RWPE2 (cell line): Measurements from ENCODE around the gene SPATA13.

Experiments
- ATAC-seq: fragments of 200-7000 bp; cut with Tn5 transposase; 3 replicates; pipeline ENCODE4 v1.9.1; 2021; ENCODE audit warnings: low read depth
- DNase-seq: peaks from one replicate; pipeline ENCODE4 v3.0.0-alpha.2; 2020; ENCODE audit warnings: low spot score
- H3K27ac ChIP-seq: fragments of 450-650 bp; 2 replicates; pipeline ENCODE4 v1.5.1; 2017; ENCODE audit warnings: mild to moderate bottlenecking; ENCODE audit not compliant: poor library complexity, severe bottlenecking
- H3K27me3 ChIP-seq: fragments of 250-450 bp; sonication (Bioruptor Pico); 2 replicates; pipeline ENCODE4 v1.5.1; 2021; ENCODE audit warnings: mild to moderate bottlenecking, moderate library complexity; ENCODE audit not compliant: insufficient read depth, poor library complexity, severe bottlenecking
- H3K36me3 ChIP-seq: fragments of 250-450 bp; sonication (Bioruptor Pico); 2 replicates; pipeline ENCODE4 v1.5.1; 2020; ENCODE audit warnings: low read depth, mild to moderate bottlenecking, moderate library complexity
- H3K4me1 ChIP-seq: fragments of 250-450 bp; sonication (Bioruptor Pico); 2 replicates; pipeline ENCODE4 v1.5.1; 2021; ENCODE audit warnings: mild to moderate bottlenecking, moderate library complexity; ENCODE audit not compliant: insufficient read depth, poor library complexity, severe bottlenecking
- H3K4me3 ChIP-seq: fragments of 250-450 bp; sonication (Bioruptor Pico); 2 replicates; pipeline ENCODE4 v1.5.1; 2021; ENCODE audit warnings: mild to moderate bottlenecking, moderate library complexity; ENCODE audit not compliant: severe bottlenecking
- H3K9me3 ChIP-seq: fragments of 250-450 bp; sonication (Bioruptor Pico); 2 replicates; pipeline ENCODE4 v1.5.1; 2021; ENCODE audit warnings: mild to moderate bottlenecking, moderate library complexity; ENCODE audit not compliant: severe bottlenecking
- CTCF ChIP-seq: fragments of 450-650 bp; IDR thresholded peaks from one replicate; pipeline ENCODE4 v1.5.1; 2017; ENCODE audit warnings: mild to moderate bottlenecking, moderate library complexity; ENCODE audit not compliant: poor library complexity, severe bottlenecking

Gene SPATA13

GRCh38 chr13:24272452-24273161 lies 112.1 kb downstream of the SPATA13 start:
- Histone ChIP-seq H3K4me3 (no peak overlapping the region), H3K27me3 (no peaks in the 10 kb centered on the region), H3K36me3 (no peaks in the 10 kb centered on the region), H3K27ac (no peak overlapping the region), H3K4me1 (peaks cover 3% of the 10 kb centered on the region), H3K9me3 (no peaks in the 10 kb centered on the region)
- ATAC-seq (no peak), DNase-seq (no peak)
- TF ChIP-seq CTCF, result no peak

GRCh38 chr13:24273926-24274325 lies 113.4 kb downstream of the SPATA13 start:
- Histone ChIP-seq H3K4me3 (no peak overlapping the region), H3K27me3 (no peaks in the 10 kb centered on the region), H3K4me1 (peaks cover 3% of the 10 kb centered on the region), H3K27ac (no peak overlapping the region), H3K36me3 (no peaks in the 10 kb centered on the region), H3K9me3 (no peaks in the 10 kb centered on the region)
- TF ChIP-seq CTCF, result no peak
- ATAC-seq (no peak), DNase-seq (no peak)

GRCh38 chr13:24274452-24275021 lies 114.0 kb downstream of the SPATA13 start:
- DNase-seq (no peak), ATAC-seq (no peak)
- Histone ChIP-seq H3K27ac (no peak overlapping the region), H3K4me3 (no peak overlapping the region), H3K27me3 (no peaks in the 10 kb centered on the region), H3K9me3 (no peaks in the 10 kb centered on the region), H3K4me1 (peaks cover 3% of the 10 kb centered on the region), H3K36me3 (no peaks in the 10 kb centered on the region)
- no peak for TF ChIP-seq CTCF

GRCh38 chr13:24275041-24275440 lies 114.5 kb downstream of the SPATA13 start:
- H3K4me3 ChIP-seq, result no peak overlapping the region
- no peak for TF ChIP-seq CTCF
- H3K27ac ChIP-seq, result no peak overlapping the region

DNA sequence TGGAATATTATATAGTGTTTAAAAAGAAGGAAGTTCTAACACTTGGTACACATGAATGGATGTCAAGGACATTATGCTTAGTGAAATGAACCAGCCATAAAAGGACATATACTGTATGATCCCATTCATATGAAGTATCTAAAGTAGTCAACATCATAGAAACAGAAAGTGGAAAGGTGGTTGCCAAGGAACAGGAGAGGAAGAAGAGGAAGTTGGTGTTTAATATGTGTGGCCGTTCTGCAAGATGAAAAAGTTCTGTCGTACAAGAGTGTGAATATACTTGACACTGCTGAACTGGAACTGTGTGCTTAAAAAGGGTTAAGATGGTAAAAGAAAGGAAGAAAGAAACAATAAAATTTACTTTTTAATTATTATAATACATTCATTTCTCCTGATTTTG lies 115.8 kb downstream of the SPATA13 start:
- no peak for ATAC-seq
- H3K4me1 ChIP-seq, result peaks cover 2% of the 10 kb centered on the region

More at GRCh38 chr13:24275041-24275440, 114.5 kb downstream of the SPATA13 start:
- Histone ChIP-seq H3K4me1 (peaks cover 3% of the 10 kb centered on the region), H3K36me3 (no peaks in the 10 kb centered on the region), H3K9me3 (no peaks in the 10 kb centered on the region), H3K27me3 (no peaks in the 10 kb centered on the region)
- ATAC-seq (no peak), DNase-seq (no peak)

More for the DNA sequence above, 115.8 kb downstream of the SPATA13 start:
- no peak overlapping the region for H3K4me3 ChIP-seq
- H3K9me3 ChIP-seq, result no peaks in the 10 kb centered on the region
- H3K27ac ChIP-seq, result no peak overlapping the region
- no peak for DNase-seq
- H3K36me3 ChIP-seq, result no peaks in the 10 kb centered on the region
- no peak for TF ChIP-seq CTCF
- no peaks in the 10 kb centered on the region for H3K27me3 ChIP-seq
